Peyer's patch (tissue), 4 donors: ENCODE data around the gene TRAF3.

Experiments used
- POLR2A ChIP-seq, 2 donors: fragments of 450-650 bp; IDR thresholded peaks; one replicate each; pipeline ENCODE4 v1.5.1; 2017; ENCODE audit warnings: antibody characterized with exemption in 2 of 2, mild to moderate bottlenecking in 2 of 2, moderate library complexity in 2 of 2
- TF ChIP-seq, protein P1 (sequence below), 6 experiments: fragments of 450-650 bp in 4 of 6; fragments of 200-600 bp in 2 of 6; sonication (generic) in 1 of 6; IDR thresholded peaks; one replicate each; pipeline ENCODE4 v1.5.1; 2017 to 2019; ENCODE audit warnings: antibody characterized with exemption in 6 of 6, mild to moderate bottlenecking in 3 of 6, moderate library complexity in 1 of 6

DNA sequence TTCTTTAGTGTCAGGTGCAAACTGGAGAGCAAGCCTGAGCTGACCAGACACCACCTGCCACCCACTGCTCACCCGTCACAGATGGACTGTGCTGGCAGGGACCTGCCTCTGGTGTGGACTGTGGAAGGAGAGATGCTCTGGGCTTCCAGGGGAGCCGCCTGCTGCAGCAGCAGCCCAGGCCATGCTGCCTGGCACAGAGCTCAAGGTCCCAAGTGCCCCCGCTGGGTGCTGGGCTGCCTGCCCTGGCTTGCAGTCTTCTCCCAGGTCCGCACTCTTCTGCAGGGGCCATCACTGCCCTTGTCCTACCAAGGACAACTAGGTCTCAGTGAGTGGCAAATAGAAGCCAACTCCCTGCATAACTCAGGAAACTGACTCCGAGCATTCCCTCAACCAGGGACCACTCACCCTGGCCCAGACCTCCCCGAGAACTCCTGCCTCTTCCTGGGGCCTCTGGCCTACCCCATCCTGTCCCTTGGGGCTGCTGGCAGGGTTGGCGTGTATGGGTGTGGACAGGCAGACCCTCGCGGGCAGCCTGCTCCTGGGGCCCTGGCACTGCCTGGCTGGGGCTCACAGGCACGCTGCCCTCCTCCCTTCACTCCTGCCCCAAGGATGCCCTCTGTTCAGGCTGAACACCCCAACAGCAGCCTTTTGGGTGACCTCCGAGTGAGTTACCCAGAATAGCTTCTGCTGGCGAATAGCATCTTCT lies 154.5 kb downstream of the TRAF3 start:
- TF ChIP-seq, protein P1, sequence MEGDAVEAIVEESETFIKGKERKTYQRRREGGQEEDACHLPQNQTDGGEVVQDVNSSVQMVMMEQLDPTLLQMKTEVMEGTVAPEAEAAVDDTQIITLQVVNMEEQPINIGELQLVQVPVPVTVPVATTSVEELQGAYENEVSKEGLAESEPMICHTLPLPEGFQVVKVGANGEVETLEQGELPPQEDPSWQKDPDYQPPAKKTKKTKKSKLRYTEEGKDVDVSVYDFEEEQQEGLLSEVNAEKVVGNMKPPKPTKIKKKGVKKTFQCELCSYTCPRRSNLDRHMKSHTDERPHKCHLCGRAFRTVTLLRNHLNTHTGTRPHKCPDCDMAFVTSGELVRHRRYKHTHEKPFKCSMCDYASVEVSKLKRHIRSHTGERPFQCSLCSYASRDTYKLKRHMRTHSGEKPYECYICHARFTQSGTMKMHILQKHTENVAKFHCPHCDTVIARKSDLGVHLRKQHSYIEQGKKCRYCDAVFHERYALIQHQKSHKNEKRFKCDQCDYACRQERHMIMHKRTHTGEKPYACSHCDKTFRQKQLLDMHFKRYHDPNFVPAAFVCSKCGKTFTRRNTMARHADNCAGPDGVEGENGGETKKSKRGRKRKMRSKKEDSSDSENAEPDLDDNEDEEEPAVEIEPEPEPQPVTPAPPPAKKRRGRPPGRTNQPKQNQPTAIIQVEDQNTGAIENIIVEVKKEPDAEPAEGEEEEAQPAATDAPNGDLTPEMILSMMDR (IDR thresholded peaks at IDR 0.05) = no peak
- no peak for TF ChIP-seq POLR2A (IDR thresholded peaks at IDR 0.05)
